ENCODE measurements around the gene TNK1. TPM values are rescaled to one million over a fixed set of nuclear protein-coding genes. Genes with fewer than 3 reads are reported as not detected.

TNK1 gene
- polyA plus RNA-seq, 1 of the 3 experiments (the other 2 are of a cell fraction), result 0.64 TPM

- Histone ChIP-seq H3K27ac (ENCODE audit: low read depth in 2 of 2, low read length in 1 of 2) (no peak overlapping the region), H3F3A (replicated peaks; ENCODE audit: insufficient read depth) (no peaks in the 10 kb centered on the region), H3K27me3 (ENCODE audit: insufficient read depth) (peaks cover 28% of the 10 kb centered on the region), H3K36me3 (replicated peaks in 1 of 2; ENCODE audit: control insufficient read depth in 1 of 2, insufficient read depth in 2 of 2, low read length in 1 of 2) (no peaks in the 10 kb centered on the region), H2AFZ (ENCODE audit: low read depth) (no peak overlapping the region), H3K9ac (no peak overlapping the region), H3K4me2 (no peak overlapping the region), H3K9me2 (no peaks in the 10 kb centered on the region), H3K9me3 (no peaks in the 10 kb centered on the region), H4K20me1 (ENCODE audit: insufficient read depth) (no peaks in the 10 kb centered on the region), H3K79me2 (ENCODE audit: insufficient read depth) (no peaks in the 10 kb centered on the region), H3K4me3 (ENCODE audit: low read depth in 2 of 2, low read length in 1 of 2) (no peak overlapping the region), H3K4me1 (ENCODE audit: control insufficient read depth in 1 of 2, insufficient read depth in 2 of 2, low read depth in 1 of 2, low read length in 1 of 2) (no peaks in the 10 kb centered on the region)
- no peak for DNase-seq
- 7% methylated on average over 2 of the region's 2 CpGs for WGBS (ENCODE audit: low lambda C conversion rate)
- no peak for TF ChIP-seq NFIC (IDR thresholded peaks at IDR 0.05; ENCODE audit: borderline replicate concordance)
- no peak for TF ChIP-seq TCF12 (IDR thresholded peaks at IDR 0.05)
- no peak for TF ChIP-seq MAX (IDR thresholded peaks at IDR 0.05; ENCODE audit: low read depth)
- no peak for TF ChIP-seq RFX5 (IDR thresholded peaks at IDR 0.05; ENCODE audit: low read length)
- TF ChIP-seq EZH2phosphoT487 (IDR thresholded peaks at IDR 0.05; ENCODE audit: borderline replicate concordance, low read depth), result no peak
- no peak for TF ChIP-seq EP300 (IDR thresholded peaks at IDR 0.05; ENCODE audit: borderline replicate concordance in 1 of 2, low read depth in 1 of 2, low read length in 1 of 2)
- TF ChIP-seq ZBTB33 (IDR thresholded peaks at IDR 0.05; ENCODE audit: borderline replicate concordance, low read depth), result no peak
- TF ChIP-seq, protein P1, sequence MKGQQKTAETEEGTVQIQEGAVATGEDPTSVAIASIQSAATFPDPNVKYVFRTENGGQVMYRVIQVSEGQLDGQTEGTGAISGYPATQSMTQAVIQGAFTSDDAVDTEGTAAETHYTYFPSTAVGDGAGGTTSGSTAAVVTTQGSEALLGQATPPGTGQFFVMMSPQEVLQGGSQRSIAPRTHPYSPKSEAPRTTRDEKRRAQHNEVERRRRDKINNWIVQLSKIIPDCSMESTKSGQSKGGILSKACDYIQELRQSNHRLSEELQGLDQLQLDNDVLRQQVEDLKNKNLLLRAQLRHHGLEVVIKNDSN (IDR thresholded peaks at IDR 0.05; ENCODE audit: borderline replicate concordance, low read depth), result no peak
- TF ChIP-seq GATA2 (CRISPR knock-in tag; IDR thresholded peaks at IDR 0.05), result no peak
- no peak for TF ChIP-seq CHD2 (IDR thresholded peaks at IDR 0.05; ENCODE audit: low read length, partially characterized antibody)
- TF ChIP-seq, protein P2, sequence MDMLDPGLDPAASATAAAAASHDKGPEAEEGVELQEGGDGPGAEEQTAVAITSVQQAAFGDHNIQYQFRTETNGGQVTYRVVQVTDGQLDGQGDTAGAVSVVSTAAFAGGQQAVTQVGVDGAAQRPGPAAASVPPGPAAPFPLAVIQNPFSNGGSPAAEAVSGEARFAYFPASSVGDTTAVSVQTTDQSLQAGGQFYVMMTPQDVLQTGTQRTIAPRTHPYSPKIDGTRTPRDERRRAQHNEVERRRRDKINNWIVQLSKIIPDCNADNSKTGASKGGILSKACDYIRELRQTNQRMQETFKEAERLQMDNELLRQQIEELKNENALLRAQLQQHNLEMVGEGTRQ (IDR thresholded peaks at IDR 0.05; ENCODE audit: borderline replicate concordance, low read depth, low read length), result no peak
- TF ChIP-seq, protein P3, sequence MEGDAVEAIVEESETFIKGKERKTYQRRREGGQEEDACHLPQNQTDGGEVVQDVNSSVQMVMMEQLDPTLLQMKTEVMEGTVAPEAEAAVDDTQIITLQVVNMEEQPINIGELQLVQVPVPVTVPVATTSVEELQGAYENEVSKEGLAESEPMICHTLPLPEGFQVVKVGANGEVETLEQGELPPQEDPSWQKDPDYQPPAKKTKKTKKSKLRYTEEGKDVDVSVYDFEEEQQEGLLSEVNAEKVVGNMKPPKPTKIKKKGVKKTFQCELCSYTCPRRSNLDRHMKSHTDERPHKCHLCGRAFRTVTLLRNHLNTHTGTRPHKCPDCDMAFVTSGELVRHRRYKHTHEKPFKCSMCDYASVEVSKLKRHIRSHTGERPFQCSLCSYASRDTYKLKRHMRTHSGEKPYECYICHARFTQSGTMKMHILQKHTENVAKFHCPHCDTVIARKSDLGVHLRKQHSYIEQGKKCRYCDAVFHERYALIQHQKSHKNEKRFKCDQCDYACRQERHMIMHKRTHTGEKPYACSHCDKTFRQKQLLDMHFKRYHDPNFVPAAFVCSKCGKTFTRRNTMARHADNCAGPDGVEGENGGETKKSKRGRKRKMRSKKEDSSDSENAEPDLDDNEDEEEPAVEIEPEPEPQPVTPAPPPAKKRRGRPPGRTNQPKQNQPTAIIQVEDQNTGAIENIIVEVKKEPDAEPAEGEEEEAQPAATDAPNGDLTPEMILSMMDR (IDR thresholded peaks at IDR 0.05), result no peak
- TF ChIP-seq JUND (IDR thresholded peaks at IDR 0.05), result no peak
- TF ChIP-seq TAF1 (IDR thresholded peaks at IDR 0.05; ENCODE audit: borderline replicate concordance, low read depth, low read length), result no peak
- no peak for TF ChIP-seq YY1 (IDR thresholded peaks at IDR 0.05; ENCODE audit: low read depth)
- TF ChIP-seq IRF3 (IDR thresholded peaks at IDR 0.05; ENCODE audit: low read depth, low read length), result no peak
- no peak for TF ChIP-seq TEAD4 (IDR thresholded peaks at IDR 0.05; ENCODE audit: borderline replicate concordance, insufficient read depth)
- ChIA-PET POLR2A (interaction anchor here (1.2 kb wide), 1 partner anchor 10 kb away, joined by 3 read pairs; no protein-coding TSS in a partner anchor), CTCF (interaction anchor here (0.9 to 2.0 kb wide), 3 partner anchors 10 to 292 kb away, joined by 3 to 6 read pairs (median 5); no protein-coding TSS in a partner anchor)
These were observed 40.7 kb upstream of the TNK1 start for GRCh38 chr17:7340179-7340578.
